G401.6 (cell line): ENCODE measurements around the gene SYCP2L.
A peak's percentile ranks its signal among the peaks of the same experiment; 100 is the strongest.
"Not testable (repeated sequence)": the region's sequence is repeated elsewhere in the genome, so short reads cannot be mapped to it uniquely, and the experiment has no call there.

Experiments
- FAIRE-seq: peaks from 2 replicates; lab custom pipeline; 2012; peaks lifted over from hg19 to GRCh38; lab: Jason Lieb, UNC

Gene SYCP2L

DNA sequence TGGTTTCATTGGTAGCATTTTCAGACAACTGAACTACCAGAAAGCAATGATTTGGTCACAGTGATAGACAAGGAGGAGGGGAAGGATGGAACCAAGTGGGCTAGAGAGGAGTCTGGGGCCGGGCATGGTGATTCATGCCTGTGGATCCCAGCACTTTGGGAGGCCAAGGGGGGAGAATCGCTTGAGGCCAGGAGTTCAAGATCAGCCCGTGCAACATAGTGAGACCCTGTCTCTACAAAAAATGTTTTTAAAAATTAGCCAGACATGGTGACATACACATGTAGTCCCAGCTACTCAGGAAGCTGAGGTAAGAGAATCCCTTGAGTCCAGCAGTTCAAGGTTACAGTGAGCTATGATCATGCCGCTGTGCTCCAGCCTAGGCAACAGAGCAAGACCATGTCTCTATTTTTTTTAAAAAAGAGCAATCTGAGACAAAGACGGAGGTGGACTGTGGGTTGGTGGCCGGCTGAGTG lies 70.6 kb downstream of the SYCP2L start:
- FAIRE-seq = no peak

DNA sequence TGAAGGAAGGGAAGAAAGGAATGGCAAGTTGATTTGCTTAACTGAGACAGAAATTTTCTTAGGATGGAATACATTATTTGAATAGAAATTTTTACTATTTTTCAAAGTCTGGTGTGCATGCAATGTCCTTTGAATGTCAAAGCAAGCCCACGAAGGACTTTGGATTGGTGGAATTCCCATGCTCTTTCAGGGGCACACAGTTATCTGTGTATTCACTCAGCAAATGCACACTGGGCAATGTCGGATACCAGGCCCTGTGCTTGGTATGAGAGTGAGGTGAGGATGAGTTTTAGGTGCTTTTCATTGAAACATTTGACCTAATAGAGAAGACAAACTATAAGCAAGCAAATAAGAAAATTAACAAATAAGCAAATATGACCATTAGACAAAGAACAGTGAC lies 73.3 kb downstream of the SYCP2L start:
- no peak for FAIRE-seq

DNA sequence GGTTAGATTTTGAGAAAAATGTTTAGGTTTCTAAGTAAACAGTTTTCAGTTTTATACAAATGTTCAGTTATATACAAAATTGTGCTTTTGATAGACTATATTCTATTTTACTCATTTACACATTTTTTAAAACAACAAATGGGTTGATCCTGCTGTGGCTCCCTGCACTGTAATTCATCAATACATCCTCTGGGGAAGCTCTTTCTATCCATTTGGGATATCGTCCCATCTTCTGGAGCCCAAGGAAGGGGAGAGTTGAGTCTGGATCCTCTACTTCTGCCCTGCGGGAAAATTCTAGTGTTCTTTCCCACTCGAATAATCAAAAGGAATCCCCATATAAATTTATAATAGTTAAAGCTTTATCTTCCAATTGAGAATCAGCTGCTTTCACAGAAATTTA lies 75.0 kb downstream of the SYCP2L start:
- FAIRE-seq = no peak

DNA sequence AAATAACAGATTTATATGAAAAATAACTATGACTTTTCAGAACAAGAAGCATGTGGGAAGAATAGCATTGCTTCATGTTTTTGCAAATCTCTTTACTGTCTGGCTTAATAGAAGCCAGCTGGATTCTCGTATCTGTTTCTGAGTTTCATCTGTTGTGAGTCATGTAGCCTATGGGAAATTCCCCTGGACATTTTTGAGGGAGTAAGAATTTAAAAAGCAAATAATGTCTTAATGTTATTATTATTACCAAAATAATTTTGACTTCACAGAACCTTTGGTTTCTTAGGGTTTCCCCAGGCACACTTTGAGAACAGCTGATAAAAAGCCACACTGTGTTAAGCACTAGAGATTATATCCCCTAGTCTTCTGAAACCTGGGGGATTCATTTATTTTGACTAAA lies 75.8 kb downstream of the SYCP2L start:
- FAIRE-seq = no peak

DNA sequence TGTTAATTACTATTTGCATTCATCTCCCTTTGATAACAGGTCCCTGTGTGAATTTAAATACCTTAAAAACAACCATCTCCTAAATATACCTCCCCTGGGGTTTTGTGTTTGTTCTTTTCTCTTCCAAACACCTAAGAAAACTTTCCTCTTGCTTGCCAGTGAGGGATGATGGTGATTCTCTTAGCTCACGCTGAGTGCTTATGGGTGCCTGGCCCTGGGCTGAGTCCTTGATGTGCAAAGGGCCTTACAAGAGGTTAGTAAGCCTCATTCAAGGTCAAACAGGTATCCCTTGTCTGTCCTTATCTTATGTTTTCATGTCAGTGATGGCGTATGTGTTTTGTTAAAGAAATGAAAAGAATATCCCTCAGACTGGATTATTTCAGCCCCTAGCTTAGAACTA lies 76.3 kb downstream of the SYCP2L start:
- FAIRE-seq = no peak

DNA sequence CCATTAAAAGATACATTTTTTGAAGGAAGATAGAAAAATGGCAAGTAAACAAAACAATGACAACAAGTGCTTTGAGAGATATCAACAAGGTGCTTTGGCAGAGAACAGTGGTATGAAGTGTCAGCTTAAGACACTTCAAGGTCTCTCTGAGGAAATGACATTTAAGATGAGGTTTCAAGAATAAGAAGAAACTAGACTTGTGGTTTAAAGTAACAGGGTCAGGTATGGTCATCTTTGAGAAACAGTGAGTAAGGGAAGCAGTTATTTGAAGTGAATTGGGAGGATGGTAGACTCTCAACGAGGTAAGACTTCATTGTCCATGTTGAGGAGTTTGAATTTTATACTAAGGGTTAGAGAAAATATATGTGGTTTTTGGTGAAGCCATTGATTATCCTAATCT lies 77.8 kb downstream of the SYCP2L start:
- no peak for FAIRE-seq

DNA sequence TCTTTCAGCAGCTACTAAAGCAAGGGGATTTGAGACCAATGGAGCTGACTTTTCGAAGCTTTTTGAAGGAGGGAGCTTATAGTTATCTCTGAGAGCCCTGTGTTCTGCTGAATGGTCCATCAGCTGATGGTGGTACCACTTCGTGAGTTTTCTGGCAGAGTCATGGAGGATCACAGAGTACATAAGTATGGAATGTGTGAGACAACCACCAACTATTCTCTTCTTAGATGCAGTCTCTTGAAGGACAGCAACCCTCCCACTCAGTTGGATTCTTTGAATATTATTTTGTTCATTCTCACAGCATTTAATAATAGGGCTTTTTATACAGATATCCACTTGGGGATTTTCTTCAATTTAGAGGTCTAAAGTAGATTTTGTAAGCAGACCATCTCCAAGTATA lies 81.9 kb downstream of the SYCP2L start:
- no peak for FAIRE-seq

DNA sequence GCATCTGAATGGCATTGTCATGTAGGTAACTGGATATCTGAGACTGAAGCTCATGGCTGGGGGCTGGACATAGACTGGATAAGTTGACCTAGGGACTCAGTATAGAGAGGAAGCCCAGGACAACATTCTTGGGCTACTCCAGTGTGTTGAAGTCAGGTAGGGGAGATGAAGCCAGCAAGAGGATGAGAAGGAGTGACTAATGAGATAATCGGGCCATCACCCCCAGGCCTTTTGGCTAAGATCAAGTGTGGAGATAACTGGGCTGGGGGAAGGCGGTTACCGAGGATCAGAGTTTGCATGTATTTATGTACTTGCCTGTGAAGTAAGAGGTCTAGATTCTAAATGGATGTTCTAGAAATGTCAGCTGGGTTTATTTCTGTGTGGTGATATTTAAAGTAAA lies 83.9 kb downstream of the SYCP2L start:
- FAIRE-seq = no peak

DNA sequence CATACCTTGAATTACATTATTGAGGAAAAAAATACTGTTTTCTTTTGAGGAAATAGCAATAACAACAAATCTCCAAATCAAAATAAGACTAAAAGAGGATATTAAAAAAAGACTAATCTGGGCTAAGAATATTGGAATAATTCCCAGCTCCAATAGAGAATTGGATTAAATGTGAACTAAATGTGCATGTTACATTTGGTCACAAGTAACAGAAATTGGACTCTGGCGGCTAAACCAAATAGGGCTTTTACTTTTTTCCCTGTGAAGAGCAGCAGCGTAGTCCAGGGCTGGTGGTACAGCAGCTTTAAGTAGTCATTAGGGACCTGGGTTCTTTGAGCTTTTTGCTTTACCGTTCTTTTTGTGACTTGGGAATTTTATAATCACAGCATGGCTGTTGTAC lies 85.3 kb downstream of the SYCP2L start:
- FAIRE-seq = peak; percentile 58

DNA sequence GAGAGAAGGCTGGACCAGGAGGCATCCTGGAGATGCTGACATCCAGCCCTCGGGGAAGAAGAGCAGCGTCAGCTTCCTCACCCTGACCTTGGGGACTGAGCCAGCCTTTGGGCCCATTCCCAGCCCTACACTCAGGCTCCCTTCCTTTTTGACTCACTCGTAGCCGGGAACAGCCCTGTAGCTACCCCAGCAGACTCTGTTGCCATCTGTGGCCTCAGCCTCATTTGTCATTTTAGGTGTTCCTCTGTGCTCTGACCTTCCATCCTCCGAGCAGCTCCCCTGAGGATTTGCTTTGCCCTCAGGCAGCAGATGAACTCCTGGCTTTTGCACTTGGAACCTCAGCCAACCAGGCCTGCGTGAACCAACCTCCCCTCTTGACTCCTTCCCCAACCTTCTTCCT lies 89.7 kb downstream of the SYCP2L start:
- no peak for FAIRE-seq

DNA sequence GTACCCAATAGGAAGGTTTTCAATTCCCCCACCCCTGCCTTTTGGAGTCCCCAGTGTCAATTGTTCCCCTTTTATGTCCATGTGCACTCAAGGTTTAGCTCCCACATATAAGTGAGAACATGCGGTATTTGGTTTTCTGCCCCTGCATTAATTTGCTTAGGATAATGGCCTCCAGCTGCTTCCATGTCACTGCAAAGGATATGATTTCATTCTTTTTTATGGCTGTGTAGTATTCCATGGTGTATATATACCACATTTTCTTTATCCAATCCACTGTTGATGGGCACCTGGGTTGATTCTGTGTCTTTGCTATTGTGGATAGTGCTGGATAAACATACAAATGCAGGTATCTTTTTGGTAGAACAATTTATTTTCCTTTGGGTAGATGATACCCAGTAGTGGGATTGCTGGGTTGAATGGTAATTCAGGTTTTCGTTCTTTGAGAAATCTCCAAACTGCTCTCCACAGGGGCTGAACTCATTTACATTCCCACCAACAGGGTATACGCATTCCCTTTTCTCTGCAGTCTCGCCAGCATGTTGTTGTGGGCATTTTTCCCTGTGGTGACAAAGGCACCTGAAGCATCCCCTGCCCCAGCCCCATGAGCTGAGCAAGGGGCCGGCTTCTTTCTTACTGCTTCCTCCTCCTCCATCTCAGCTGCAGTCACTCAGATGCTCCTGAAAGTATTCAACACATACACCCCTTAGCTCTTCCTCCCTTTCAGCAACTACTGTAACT lies 90.5 kb downstream of the SYCP2L start:
- no peak for FAIRE-seq

DNA sequence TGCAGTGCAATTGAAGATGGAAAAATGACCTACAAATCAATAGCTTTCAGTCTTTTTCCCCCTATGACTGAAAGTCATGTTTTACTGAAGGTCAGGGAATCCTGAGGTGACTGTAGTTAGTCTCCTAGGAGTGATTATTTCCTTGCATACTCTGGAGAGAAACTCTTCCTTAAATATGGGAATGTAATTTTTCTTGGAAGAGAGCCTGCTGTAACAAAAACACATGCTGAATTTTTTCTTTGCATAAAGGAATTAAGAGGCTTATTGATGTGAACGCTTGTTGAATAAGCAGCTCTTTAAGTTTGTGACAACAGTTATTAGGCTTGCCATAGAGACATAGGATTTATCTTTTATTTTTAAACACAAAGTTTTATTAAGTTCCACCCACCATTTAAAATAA lies 92.8 kb downstream of the SYCP2L start:
- FAIRE-seq = no peak

DNA sequence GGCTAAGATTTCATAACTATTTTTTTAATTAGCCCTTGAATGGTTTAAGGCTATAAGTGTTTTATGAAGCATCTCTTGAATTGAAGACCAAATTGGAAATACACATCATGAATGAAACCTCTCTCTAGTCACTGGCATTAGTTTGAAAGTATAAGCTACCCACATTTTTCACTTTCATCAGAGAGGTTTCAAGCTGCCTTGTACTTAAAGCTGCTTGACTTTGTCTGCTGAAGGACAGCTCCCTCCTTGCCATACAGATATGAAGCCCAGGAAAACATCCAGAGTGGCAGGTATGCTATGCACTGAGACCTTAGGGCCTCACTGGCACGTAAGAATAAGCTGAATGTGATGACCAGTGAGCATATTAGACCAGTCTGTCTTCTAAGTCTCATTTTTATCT lies 94.6 kb downstream of the SYCP2L start:
- no peak for FAIRE-seq

DNA sequence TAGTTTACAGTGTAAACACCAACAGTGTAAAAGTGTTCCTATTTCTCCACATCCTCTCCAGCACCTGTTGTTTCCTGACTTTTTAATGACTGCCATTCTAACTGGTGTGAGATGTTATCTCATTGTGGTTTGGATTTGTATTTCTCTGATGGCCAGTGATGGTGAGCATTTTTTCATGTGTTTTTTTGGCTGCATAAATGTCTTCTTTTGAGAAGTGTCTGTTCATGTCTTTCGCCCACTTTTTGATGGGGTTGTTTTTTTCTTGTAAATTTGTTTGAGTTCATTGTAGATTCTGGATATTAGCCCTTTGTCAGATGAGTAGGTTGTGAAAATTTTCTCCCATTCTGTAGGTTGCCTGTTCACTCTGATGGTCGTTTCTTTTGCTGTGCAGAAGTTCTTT lies 98.1 kb downstream of the SYCP2L start:
- not testable (repeated sequence) for FAIRE-seq

DNA sequence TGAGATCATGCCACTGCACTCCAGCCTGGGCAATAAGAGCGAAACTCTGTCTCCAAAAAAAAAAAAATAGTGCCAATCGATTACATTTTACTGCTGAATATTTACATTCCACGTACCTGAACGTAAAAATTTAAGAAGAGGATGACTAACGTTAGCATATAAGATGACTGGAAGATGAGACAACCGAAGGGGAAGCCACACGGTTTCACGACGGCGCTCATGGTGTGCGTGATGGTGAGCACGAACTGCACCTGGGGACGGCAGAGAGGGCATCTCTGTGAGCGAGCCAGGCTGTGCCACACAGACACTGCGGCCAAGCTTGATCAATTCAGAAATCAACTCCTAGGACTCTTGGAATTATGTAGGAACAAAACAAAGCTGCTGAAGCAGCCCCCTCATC lies 102.7 kb downstream of the SYCP2L start:
- no peak for FAIRE-seq

DNA sequence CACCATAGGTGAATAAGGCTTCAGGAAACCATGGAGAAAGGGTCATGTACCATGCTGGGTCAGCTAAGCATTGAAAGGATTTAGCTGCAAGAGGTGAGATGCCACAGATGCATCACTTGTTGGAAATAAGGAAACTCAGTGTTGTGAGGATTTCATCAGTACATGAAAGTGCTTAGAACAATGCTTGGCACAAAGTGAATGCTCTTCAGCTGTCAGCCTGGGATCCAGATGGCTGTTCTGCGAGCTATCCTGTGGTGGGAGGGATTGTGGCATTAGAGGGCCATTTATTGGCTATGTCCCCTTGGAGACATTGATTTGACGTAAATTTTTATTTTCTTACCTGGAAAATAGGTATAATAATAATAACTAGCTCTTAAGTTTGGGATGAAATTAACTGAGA lies 104.3 kb downstream of the SYCP2L start:
- no peak for FAIRE-seq

DNA sequence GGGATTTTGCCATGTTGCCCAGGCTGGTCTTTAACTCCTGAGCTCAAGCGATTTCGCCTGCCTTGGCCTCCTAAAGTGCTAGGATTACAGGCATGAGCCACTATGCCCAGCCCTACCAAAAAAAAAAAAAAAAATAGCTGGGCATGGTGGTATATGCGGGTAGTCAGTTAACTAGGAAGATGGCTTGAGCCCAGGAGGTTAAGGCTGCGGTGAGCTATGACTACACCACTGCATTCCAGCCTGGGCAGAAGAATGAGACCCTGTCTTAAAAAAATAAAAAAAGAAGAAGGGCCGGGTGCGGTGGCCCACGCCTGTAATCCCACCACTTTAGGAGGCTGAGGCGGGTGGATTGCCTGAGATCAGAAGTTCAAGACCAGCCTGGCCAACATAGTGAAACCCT lies 107.0 kb downstream of the SYCP2L start:
- FAIRE-seq = no peak

DNA sequence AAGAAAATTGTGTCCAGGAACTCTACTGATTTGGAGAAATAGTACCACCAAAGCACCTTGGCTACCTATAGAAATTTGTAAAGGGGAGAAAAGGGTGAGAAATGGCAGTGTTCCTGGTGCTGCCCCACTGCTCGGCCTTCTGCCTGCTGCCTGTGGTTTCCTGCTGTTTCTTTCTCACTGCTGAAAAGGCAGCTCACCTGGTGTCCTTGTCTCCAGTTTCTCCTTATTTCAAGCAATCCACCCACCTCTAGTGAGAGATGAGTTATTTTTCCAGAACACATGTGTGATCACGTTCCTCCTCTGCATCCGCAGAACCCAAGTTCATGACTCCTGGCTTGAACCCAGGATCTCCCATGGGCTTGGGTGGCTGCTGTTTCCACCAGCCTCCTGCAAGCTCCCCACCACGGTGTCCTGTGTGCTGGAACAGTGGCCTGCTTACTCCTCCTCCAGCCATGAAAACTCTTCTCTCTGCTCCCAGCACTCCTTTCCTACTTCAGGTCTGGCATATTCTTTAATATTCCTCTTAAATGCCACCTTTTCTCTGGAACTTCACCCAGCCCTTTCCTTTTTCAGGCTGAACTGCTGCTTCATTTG lies 108.4 kb downstream of the SYCP2L start:
- FAIRE-seq = no peak

DNA sequence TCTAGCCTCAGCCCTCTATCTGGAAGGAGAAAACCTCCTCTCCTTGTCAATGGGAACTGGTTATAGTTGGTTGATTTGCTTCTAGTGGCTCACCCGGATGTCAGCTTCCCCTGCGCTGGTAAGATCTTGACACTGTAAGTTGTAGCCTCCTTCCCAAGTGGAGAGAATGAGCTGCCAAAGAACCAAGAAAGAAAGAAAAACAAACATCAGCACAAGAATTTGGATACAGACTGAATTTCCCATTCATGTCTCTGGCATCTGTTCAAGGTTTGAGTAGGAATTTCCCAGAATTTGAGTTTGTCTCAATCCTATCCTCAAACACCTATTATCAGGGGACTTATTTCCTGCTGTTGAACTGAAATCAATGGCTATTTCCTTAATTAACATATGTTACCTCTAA lies 113.1 kb downstream of the SYCP2L start:
- FAIRE-seq = no peak

DNA sequence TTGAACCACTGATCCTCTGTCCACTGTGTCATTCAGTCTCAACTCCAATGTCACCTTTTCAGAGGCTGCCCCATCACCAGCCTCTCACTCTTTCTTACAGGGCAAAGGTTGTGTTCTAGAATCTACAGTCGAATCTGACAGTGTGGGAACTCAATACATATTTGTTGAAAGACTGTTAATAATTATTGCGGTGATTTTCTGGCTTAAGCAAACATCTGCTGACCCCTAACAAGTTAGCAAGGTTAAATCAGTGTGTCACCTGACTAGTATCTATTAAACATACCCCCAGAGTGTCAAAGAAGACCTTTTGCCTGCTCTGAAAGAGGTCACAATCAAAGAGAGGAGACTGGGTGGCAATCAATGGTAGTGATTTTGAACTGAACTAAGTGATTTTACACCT lies 115.3 kb downstream of the SYCP2L start:
- no peak for FAIRE-seq

DNA sequence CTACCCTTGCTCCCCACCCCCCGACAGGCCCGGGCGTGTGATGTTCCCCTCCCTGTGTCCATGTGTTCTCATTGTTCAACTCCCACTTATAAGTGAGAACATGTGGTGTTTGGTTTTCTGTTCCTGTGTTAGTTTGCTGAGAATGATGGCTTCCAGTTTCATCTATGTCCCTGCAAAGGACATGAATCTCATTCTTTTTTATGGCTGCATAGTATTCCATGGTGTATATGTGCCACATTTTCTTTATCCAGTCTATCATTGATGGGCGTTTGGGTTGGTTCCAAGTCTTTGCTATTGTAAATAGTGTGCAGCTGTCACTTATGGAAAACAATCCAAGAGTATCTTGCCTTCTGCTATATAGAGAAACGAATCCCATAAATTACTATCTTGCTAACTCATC lies 116.4 kb downstream of the SYCP2L start:
- FAIRE-seq = not testable (repeated sequence)

DNA sequence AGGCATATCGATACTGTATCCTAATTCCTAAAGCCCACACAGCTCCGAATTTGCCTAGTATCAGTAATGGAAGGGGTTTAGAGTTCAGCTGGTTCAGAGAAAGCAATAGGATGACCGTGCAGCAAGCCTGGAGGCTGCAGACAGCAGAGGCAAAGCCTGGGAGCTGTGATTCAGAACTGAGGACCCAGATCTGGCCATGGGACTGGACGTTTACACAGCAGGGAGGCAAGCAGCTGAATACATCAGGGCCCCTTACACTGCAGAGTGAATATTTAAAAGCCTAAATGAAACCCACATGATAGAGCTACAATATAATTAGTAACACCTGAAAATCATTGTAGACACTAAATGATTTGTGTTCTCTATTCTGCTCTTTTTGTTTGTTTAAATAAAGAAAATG lies 119.2 kb downstream of the SYCP2L start:
- no peak for FAIRE-seq

DNA sequence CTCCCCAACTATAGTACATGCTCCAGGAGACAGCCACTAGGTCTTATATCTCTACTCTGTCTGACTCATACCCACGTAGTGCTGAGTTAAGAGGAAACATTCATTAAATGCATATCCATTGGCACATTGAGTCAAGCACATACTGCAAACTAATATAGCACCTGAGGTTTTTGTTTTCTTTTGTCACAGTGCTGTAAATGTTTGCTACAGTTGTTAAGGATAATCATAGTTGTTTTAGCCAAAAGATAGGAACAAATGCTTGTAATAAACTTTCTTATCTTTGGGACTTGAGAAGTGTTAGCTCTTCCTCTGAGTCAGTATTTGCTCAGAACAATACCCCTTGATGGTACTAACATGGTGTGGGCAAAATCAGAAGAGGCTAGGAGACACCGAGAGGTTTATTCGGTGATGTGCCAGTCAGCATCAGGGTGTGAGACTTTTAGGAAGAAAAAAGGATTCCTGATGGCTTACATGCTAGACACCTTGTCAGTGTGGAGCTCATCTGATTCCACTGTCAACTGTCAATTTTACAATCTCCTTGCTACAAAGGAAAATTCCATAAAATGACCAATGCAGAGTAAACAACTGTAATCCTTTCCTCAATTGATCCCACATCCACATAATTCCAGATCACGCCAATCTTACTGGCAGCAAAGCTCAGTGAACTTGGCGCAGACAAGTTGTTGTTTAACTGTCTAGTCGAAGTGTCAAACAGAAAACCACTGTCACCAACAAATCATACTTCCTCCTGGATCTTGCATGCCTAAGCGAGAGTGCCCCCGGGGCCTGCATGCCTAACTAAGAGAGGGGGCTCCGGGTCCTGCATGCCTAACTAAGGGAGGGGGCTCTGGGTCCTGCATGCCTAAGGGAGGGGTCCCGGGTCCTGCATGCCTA lies 121.1 kb downstream of the SYCP2L start:
- no peak for FAIRE-seq
